ENCODE results near the gene NSUN3. TPM values are rescaled to one million over a fixed set of nuclear protein-coding genes. Genes with fewer than 3 reads are reported as not detected.

The NSUN3 gene
- total RNA-seq, 1 experiment from 2014 or later = 10.1 TPM

DNA sequence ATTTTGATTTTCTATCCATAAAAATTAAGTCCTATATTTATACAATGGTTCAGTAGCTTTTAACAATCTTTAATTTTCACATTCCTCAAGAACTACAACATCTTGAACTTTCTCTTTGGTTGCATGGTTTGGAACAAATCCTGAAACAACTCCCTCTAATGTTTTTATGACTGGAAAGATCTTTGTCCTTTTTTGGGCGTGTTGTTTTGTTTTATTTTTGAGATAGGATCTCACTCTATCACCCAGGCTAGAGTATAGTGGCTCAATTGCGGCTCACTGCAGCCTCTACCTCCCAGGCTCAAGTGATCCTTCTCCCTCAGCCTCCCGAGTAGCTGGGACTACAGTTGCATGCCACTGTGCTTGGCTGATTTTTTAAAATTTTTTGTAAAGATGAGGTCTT is 38.5 kb upstream of the NSUN3 start:
- CTCF ChIA-PET = interaction anchor here (0.7 to 0.8 kb wide), 2 partner anchors 13 to 45 kb away, joined by 3 to 4 read pairs; no protein-coding TSS in a partner anchor
- TF ChIP-seq CTCF (IDR thresholded peaks at IDR 0.05; ENCODE audit: unreplicated experiment) = no peak
- Mint-ChIP-seq H3K4me1 (ENCODE audit: low read depth, unreplicated experiment) (no peaks in the 10 kb centered on the region), H3K36me3 (ENCODE audit: insufficient read depth, unreplicated experiment) (peaks cover 9% of the 10 kb centered on the region), H3K27ac (ENCODE audit: unreplicated experiment) (peak overlapping the region; percentile 64), H3K9me3 (ENCODE audit: low read depth, unreplicated experiment) (no peaks in the 10 kb centered on the region), H3K27me3 (ENCODE audit: unreplicated experiment) (no peaks in the 10 kb centered on the region), H3K4me3 (ENCODE audit: low read depth, unreplicated experiment) (peak overlapping the region; percentile 41)
- intact Hi-C loops (cut with micrococcal nuclease; ENCODE audit: unreplicated experiment) = no loop called here
- no peak for DNase-seq
- no TSS peak for BruUV-seq (replicated peaks)

- CTCF ChIA-PET = interaction anchor here (1.8 kb wide), 1 partner anchor 11 kb away, joined by 4 read pairs; no protein-coding TSS in a partner anchor
- BruUV-seq (replicated peaks) = no TSS peak
- H3K9me3 Mint-ChIP-seq (ENCODE audit: low read depth, unreplicated experiment) = no peaks in the 10 kb centered on the region
- no peaks in the 10 kb centered on the region for H3K27me3 Mint-ChIP-seq (ENCODE audit: unreplicated experiment)
- no peak for TF ChIP-seq CTCF (IDR thresholded peaks at IDR 0.05; ENCODE audit: unreplicated experiment)
- H3K27ac Mint-ChIP-seq (ENCODE audit: unreplicated experiment) = peak overlapping the region; percentile 75
- DNase-seq = no peak
- no peaks in the 10 kb centered on the region for H3K4me1 Mint-ChIP-seq (ENCODE audit: low read depth, unreplicated experiment)
- peak overlapping the region; percentile 43 for H3K4me3 Mint-ChIP-seq (ENCODE audit: low read depth, unreplicated experiment)
- peaks cover 9% of the 10 kb centered on the region for H3K36me3 Mint-ChIP-seq (ENCODE audit: insufficient read depth, unreplicated experiment)
- intact Hi-C loops (cut with micrococcal nuclease; ENCODE audit: unreplicated experiment) = loop anchor here (5.0 kb wide), 2 partner anchors 36 to 54 kb away; partner anchors contain the start of genes DHFR2, NSUN3 and PROS1
These were observed 36.2 kb upstream of the NSUN3 start for GRCh38 chr3:94026623-94027022.

GRCh38 chr3:94028093-94028837 is 34.6 kb upstream of the NSUN3 start, which contains the start of gene STX19:
STX19 (minus strand) TSS chr3:94028597; CDS start chr3:94015269, 13,328 bp downstream.
- Mint-ChIP-seq H3K4me1 (ENCODE audit: low read depth, unreplicated experiment) (no peaks in the 10 kb centered on the region), H3K36me3 (ENCODE audit: insufficient read depth, unreplicated experiment) (peaks cover 9% of the 10 kb centered on the region), H3K27ac (ENCODE audit: unreplicated experiment) (peak within 1 kb of the TSS; percentile 96), H3K27me3 (ENCODE audit: unreplicated experiment) (no peaks in the 10 kb centered on the region), H3K4me3 (ENCODE audit: low read depth, unreplicated experiment) (peak within 1 kb of the TSS; percentile 69), H3K9me3 (ENCODE audit: low read depth, unreplicated experiment) (no peaks in the 10 kb centered on the region)
- peak; percentile 44 for DNase-seq
- CTCF ChIA-PET = interaction anchor here (0.6 to 1.1 kb wide), 2 partner anchors 33 to 119 kb away, joined by 3 read pairs; no protein-coding TSS in a partner anchor
- TF ChIP-seq CTCF (IDR thresholded peaks at IDR 0.05; ENCODE audit: unreplicated experiment) = no peak
- intact Hi-C loops (cut with micrococcal nuclease; ENCODE audit: unreplicated experiment) = loop anchor here (5.0 kb wide), 2 partner anchors 34 to 56 kb away; partner anchors contain the start of genes DHFR2, NSUN3 and PROS1
- TSS peak; percentile 84 for BruUV-seq (replicated peaks)

- no peaks in the 10 kb centered on the region for H3K27me3 Mint-ChIP-seq (ENCODE audit: unreplicated experiment)
- peak; percentile 57 for TF ChIP-seq CTCF (IDR thresholded peaks at IDR 0.05; ENCODE audit: unreplicated experiment)
- CTCF ChIA-PET = interaction anchor here (1.3 to 1.5 kb wide), 2 partner anchors 11 to 13 kb away, joined by 3 to 4 read pairs; no protein-coding TSS in a partner anchor
- intact Hi-C loops (cut with micrococcal nuclease; ENCODE audit: unreplicated experiment) = no loop called here
- no peak for DNase-seq
- no peaks in the 10 kb centered on the region for H3K4me1 Mint-ChIP-seq (ENCODE audit: low read depth, unreplicated experiment)
- H3K9me3 Mint-ChIP-seq (ENCODE audit: low read depth, unreplicated experiment) = no peaks in the 10 kb centered on the region
- no peak overlapping the region for H3K4me3 Mint-ChIP-seq (ENCODE audit: low read depth, unreplicated experiment)
- peaks cover 6% of the 10 kb centered on the region for H3K36me3 Mint-ChIP-seq (ENCODE audit: insufficient read depth, unreplicated experiment)
- BruUV-seq (replicated peaks) = no TSS peak
- H3K27ac Mint-ChIP-seq (ENCODE audit: unreplicated experiment) = no peak overlapping the region
These were observed 25.9 kb upstream of the NSUN3 start for GRCh38 chr3:94036909-94037507.
